Measurements from ENCODE around the gene SGCD.

SGCD gene

GRCh38 chr5:156339139-156339841, 12.3 kb downstream of the SGCD start:
- TF ChIP-seq CTCF (IDR thresholded peaks at IDR 0.05; ENCODE audit: insufficient read depth, low read length) (no peak), SPI1 (IDR thresholded peaks at IDR 0.05; ENCODE audit: borderline replicate concordance, low read depth) (no peak), REST (IDR thresholded peaks at IDR 0.05; ENCODE audit: insufficient replicate concordance, low read depth) (no peak), POLR2AphosphoS5 (IDR thresholded peaks at IDR 0.05; ENCODE audit: low read depth) (no peak), GABPA (IDR thresholded peaks at IDR 0.05; ENCODE audit: low read depth) (no peak)
- DNase-seq (ENCODE audit: low read depth in 1 of 2, low spot score in 1 of 2) = no peak
- Histone ChIP-seq H3K4me3 (replicated peaks; ENCODE audit: insufficient read depth, low read length) (no peak overlapping the region), H3K27ac (replicated peaks) (no peak overlapping the region), H3K27me3 (ENCODE audit: insufficient read depth, poor library complexity, severe bottlenecking) (no peaks in the 10 kb centered on the region)

- DNase-seq (ENCODE audit: low read depth in 1 of 2, low spot score in 1 of 2) = no peak
- no peaks in the 10 kb centered on the region for H3K27me3 ChIP-seq (ENCODE audit: insufficient read depth, poor library complexity, severe bottlenecking)
- H3K4me3 ChIP-seq (replicated peaks; ENCODE audit: insufficient read depth, low read length) = no peak overlapping the region
- TF ChIP-seq CTCF (IDR thresholded peaks at IDR 0.05; ENCODE audit: insufficient read depth, low read length) (no peak), SPI1 (IDR thresholded peaks at IDR 0.05; ENCODE audit: borderline replicate concordance, low read depth) (no peak), POLR2AphosphoS5 (IDR thresholded peaks at IDR 0.05; ENCODE audit: low read depth) (no peak), REST (IDR thresholded peaks at IDR 0.05; ENCODE audit: insufficient replicate concordance, low read depth) (no peak), GABPA (IDR thresholded peaks at IDR 0.05; ENCODE audit: low read depth) (no peak)
- H3K27ac ChIP-seq (replicated peaks) = no peak overlapping the region
These were observed 13.9 kb downstream of the SGCD start for GRCh38 chr5:156340893-156341292.

GRCh38 chr5:156350256-156350655, 23.3 kb downstream of the SGCD start:
- H3K27ac ChIP-seq (replicated peaks) = no peak overlapping the region
- H3K4me3 ChIP-seq (replicated peaks; ENCODE audit: insufficient read depth, low read length) = no peak overlapping the region
- TF ChIP-seq REST (IDR thresholded peaks at IDR 0.05; ENCODE audit: insufficient replicate concordance, low read depth) = no peak
- TF ChIP-seq POLR2AphosphoS5 (IDR thresholded peaks at IDR 0.05; ENCODE audit: low read depth) = no peak
- no peak for TF ChIP-seq SPI1 (IDR thresholded peaks at IDR 0.05; ENCODE audit: borderline replicate concordance, low read depth)
- TF ChIP-seq CTCF (IDR thresholded peaks at IDR 0.05; ENCODE audit: insufficient read depth, low read length) = no peak
- TF ChIP-seq GABPA (IDR thresholded peaks at IDR 0.05; ENCODE audit: low read depth) = no peak
- no peak for DNase-seq (ENCODE audit: low read depth in 1 of 2, low spot score in 1 of 2)
- no peaks in the 10 kb centered on the region for H3K27me3 ChIP-seq (ENCODE audit: insufficient read depth, poor library complexity, severe bottlenecking)
